UCSD-AML1 (cell line): ENCODE results near the gene ARPC2.
A peak's percentile ranks its signal among the peaks of the same experiment; 100 is the strongest.

Experiments used
- DNase-seq: peaks from one replicate; lab custom pipeline; 2025; ENCODE audit not compliant: unreplicated experiment; lab: John Stamatoyannopoulos, UW

ARPC2 gene

DNA sequence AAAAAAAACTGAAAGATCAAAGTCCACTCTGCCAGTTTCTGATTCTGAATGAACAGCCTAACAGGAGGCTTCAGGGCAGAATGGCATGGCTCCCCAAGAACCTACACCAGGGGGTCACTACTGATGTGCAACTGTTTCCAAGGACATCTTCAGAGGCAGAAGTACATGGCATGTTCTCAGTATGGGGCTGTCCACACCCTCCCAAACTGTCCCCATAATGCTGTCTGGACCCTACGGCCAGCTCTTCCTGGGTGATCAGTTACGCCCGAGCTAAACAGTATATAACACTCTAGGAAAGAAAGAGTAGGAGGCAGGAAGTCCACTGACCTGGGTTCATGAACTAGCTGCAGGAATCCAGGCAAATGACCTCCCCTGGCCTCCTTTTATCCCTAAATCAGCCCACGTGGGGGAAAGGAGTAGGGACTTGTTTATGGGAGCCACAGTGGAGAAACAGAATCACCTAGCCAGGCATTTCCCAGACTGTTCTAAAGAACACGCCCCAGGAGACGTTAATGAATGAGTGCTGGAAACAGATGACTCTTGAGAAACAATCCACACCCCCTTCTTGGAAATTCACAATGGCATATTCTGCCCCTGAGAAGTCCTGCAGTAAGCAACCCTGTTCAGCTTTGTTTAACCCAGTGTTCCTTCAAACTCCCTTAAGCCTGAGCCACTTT, 72.8 kb downstream of the ARPC2 start:
- no peak for DNase-seq

GRCh38 chr2:218290316-218291261, 73.6 kb downstream of the ARPC2 start:
- DNase-seq, result peak; percentile 37

DNA sequence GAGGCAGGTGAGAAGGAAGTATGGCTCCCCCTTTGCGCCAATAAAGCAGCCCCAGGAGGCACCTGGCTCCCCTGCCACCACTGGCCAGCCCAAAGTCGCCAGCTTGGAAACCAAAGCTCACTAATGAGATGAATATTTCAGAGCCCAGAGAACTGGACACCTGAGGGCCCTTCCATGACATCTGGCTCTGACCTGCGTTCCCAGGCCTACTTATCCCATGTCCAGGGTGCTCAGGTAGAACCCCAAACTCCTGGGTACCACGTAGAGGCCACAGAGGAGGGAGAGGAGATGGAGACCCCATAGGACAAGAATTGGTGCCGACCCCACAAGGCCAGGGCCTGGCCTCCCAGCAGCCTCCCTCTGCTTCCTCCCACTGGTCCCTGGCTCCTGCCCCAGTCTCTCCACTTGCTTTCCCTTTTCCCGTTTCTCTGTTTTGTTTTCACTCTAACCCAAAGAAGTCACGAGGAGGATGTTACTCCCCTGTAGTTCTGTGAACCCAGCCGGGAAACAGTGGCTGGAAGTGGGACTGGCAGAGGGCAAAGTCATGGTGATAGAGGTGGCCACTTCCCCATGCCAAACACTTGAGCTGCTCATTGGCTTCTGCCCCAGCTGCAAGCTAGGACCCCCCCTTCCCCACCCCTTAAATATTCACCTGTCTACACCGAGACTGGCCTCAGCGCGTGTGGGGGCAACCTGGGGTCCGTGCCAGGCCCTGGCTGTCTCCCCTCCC, 74.5 kb downstream of the ARPC2 start:
- DNase-seq, result peak; percentile 67

DNA sequence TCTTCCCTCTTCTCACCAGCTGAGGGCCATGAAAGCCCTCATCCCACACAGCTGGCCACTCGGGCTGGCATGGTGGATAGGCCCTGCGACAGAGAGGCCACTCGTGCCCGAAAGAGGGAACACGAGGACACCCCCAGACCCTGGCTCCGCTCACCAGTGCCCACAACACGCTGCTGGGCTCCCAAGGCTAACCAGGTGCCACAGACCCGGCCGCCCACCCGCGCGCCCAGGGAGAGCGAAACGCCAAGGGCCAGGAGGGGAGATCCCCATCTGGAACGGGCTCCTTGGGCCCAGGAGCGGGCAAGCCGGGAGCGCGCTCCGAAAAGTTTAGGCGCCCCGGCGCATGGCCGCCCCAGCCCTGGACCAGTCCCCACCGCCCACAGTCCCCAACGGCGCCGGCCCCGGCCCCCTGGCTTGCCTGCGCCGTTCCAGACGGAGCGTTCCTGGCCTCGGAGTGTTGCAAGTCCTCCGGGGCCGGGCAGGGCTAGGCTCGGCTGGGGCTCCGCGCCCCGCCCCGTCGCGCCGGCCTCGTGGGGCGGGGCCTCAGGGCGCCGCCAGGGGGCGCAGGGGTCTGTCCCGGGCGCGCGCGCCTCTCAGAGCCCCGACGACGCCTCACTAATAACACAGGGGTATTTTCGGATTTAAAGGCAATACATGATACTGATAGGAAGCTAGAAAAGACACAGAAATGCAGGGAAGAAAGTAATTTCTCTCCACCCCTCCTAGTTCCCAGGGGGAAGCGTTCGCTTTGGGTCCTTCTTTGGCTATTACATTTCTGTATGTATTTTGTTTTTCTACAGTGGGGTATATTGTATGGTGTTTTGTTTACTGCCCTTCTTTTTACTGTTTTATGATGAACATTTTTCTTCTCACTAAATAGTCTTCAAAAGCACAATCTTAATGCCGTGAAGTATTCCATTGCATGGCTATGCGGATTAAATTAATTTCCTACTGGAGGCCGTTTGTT, 75.3 kb downstream of the ARPC2 start, which contains the start of gene TMBIM1:
Gene TMBIM1, minus strand, starts transcription at position 456 of the 967 bp plus-strand sequence. CDS start 10,362 bp downstream, outside the sequence.
- peak; percentile 83 for DNase-seq

DNA sequence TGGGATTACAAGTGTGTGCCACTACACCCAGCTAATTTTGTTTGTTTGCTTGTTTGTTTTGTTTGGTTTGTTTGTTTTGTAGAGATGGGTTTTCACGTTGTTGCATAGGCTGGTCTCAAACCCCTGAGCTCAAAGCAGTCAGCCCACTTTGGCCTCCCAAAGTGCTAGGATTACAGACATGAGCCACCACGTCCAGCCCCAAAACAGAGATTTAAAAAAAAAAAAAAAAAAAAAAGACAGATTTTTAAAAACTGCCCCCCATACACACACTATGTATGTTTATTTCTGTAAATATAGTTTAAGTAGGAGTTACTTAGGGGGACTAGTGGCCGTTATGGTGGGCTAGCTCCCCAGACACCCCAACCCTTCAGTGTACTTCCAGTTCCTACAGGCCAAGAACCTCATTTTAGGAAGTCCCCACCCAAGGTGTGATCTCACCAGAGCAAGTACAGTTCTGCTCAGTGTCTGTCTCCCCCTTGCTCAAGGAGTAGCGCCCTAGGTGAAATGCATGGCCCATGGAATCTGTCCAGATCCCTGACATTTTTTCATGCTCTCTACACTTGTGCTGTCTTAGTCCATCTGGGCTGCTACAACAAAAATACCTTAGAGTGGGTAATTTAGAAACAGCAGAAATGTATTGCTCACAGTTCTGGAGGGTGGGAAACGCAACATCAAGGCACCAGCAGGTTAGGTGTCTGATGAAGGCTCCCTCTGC, 76.9 kb downstream of the ARPC2 start:
- no peak for DNase-seq

DNA sequence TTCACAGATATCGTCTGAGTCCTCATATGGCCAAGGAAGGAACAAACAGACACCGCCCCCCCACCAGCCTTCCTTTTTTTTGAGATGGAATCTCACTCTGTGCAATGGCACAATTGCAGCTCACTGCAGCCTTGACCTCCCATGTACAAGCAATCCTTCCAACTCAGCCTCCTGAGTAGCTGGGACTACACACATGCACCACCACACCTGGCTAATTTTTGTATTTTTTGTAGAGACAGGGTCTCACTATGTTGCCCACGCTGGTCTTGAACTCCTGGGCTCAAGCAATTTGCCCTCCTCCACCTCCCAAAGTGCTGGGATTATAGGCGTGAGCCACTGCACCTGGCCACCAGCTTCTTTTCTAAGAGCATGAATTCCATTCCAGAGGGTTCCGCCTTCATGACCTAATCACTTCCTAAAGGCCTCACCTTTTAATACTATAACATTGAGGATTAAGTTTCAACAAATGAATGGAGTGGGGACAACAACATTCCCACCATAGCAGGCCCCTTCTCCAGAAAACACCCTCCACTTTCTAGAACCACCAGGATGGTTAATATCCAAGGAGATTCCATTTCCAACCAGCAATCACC, 77.5 kb downstream of the ARPC2 start:
- no peak for DNase-seq

DNA sequence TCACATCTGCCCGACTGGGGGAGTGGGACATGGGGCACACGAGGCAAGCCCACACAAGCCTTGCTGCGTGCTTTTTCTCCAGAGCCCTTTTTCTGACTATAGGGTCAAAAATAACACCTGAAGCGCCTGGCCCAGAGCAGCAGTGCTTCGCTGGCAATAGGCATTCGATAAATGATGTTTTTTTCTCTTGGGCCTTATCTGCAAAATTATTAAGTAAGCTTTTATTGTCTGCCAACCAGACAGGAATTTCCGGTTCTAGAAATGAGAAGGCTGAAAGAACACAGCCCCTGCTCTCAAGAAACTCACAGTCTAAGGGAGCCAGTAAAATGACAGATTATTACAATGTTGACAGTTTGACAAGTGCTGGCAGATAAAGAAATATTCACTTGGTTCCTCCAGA, 78.0 kb downstream of the ARPC2 start:
- no peak for DNase-seq

DNA sequence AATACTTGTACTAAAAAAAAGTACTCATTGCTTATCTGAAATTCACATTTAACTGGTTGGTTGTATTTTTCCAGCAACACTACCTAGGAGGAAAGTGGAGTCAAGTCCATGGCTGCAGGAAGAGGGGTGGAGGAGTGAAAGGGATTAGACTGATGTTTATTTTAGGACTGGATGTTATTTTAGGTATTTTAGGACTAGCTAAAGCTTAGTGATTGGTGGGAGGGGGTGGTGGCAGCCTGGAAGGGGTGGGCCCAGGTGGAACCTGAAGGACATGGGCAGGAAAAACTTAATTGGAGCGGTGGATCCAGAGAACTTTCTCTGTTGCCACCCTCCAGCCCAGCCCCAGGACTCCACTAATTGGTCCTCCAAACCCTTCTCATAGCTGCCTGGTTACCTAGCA, 79.2 kb downstream of the ARPC2 start:
- DNase-seq, result no peak

- peak; percentile 20 for DNase-seq
These were observed 79.9 kb downstream of the ARPC2 start for GRCh38 chr2:218296847-218297246.

GRCh38 chr2:218298314-218298875, 81.4 kb downstream of the ARPC2 start:
- DNase-seq, result no peak

DNA sequence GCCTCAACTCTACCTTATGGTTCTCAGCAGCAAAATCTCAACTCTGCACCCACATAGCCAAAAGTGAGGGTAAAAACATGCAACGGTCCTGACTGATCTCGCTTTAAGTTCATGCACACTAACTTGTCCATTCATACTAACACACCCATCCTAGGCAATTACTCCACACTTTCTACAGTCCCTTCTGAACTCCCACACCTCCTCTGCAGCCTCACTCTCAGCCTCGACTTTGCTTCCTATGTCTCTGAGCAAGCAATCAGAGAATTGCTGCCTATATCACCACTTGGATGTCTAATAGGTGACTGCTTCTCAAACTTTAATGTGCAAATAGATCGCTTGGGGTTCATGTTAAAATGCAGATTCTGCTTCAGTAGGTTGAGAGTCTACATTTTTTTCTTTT, 83.2 kb downstream of the ARPC2 start:
- no peak for DNase-seq

GRCh38 chr2:218301176-218301819, 84.3 kb downstream of the ARPC2 start:
- DNase-seq, result peak; percentile 85
